H1 (cell line): ENCODE measurements around the gene SMOC2. TPM values are rescaled to one million over a fixed set of nuclear protein-coding genes. Genes with fewer than 3 reads are reported as not detected.

ENCODE experiments used
- CREB1 ChIP-seq: IDR thresholded peaks from 2 replicates; pipeline ENCODE4 v1.6.1; 2012; ENCODE audit warnings: inconsistent platforms
- polyA plus RNA-seq, 7 experiments: library from polyadenylated mRNA; depleted of rRNA in 3 of 7; stranded (reverse) in 5 of 7; unstranded in 2 of 7; fragments of >200 nt in 5 of 7; fragments of 200-250 nt in 2 of 7; gene quantifications; 1 replicate in 5 of 7; 2 replicates in 1 of 7; 4 replicates in 1 of 7; pipeline versions ENCODE4 v1.2.1 to v1.2.3, GENCODE V29; 2011 to 2013; ENCODE audit warnings: missing spikeins in 2 of 7, mixed read lengths in 2 of 7
- total RNA-seq: library from RNA; stranded (reverse); fragmentation: NEBNext Ultra II Directional; extraction: Animal tissue kit (Norgen Biotek cat#: 25700); gene quantifications from 2 replicates; pipeline ENCODE4 v1.2.1, GENCODE V29; 2021
- TF ChIP-seq, protein P1 (sequence below): IDR thresholded peaks from 2 replicates; pipeline ENCODE4 v1.6.1; 2012; ENCODE audit warnings: inconsistent platforms

The SMOC2 gene
- total and polyA plus RNA-seq, 2 of the 8 experiments (the other 6 are each of a cell fraction or from before 2014, with no cell fraction given) = 7.7 to 8.5 TPM

DNA sequence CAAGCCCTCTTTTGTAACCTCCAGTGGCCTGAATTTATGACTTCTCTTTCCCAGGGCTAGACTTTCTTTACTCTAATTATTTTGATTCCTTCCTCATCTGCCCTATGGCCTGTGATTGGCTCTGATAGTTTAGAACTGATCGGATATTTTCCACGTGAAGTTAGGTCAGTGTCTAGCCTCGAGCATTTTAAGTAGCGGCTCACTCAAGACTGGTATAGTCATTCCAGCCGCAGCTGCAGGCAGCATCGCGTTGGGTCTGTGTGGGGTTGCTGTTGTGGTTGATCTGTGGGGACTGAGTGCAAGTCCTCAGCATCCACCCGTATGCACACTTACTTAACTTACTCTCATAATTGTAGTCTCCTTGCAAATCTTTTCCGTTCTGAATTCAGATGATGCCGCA lies 105.7 kb downstream of the SMOC2 start (continued):
- TF ChIP-seq CREB1 = no peak
- TF ChIP-seq, protein P1, sequence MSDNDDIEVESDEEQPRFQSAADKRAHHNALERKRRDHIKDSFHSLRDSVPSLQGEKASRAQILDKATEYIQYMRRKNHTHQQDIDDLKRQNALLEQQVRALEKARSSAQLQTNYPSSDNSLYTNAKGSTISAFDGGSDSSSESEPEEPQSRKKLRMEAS = no peak
